GM21619 (cell line): ENCODE measurements around the gene ACD.

Experiments
- ATAC-seq: cut with Tn5 transposase; IDR thresholded peaks from one replicate; pipeline ENCODE4 v1.9.1; 2021; ENCODE audit not compliant: unreplicated experiment

The ACD gene

GRCh38 chr16:67662653-67663010 lies 2.6 kb upstream of the ACD start:
- no peak for ATAC-seq

GRCh38 chr16:67661886-67662652 lies 2.0 kb upstream of the ACD start:
- no peak for ATAC-seq

- ATAC-seq = no peak
These were observed 1.2 kb upstream of the ACD start for GRCh38 chr16:67661101-67661761.

GRCh38 chr16:67660564-67661028 lies 536 bp upstream of the ACD start, which contains the start of gene PARD6A:
TSS of gene PARD6A (plus strand) at chr16:67660960. CDS start at chr16:67661039, 79 bp downstream.
- ATAC-seq = peak; percentile 70

- no peak for ATAC-seq
These were observed 998 bp downstream of the ACD start for GRCh38 chr16:67658849-67659674.

- ATAC-seq = no peak
These were observed 2.1 kb downstream of the ACD start for GRCh38 chr16:67657751-67658518.

GRCh38 chr16:67657017-67657608 lies 2.9 kb downstream of the ACD start:
- ATAC-seq = no peak

- no peak for ATAC-seq
These were observed 3.6 kb downstream of the ACD start for GRCh38 chr16:67656344-67657016.

- no peak for ATAC-seq
These were observed 4.7 kb downstream of the ACD start for GRCh38 chr16:67655363-67655762.

GRCh38 chr16:67654403-67654911 lies 5.6 kb downstream of the ACD start:
- no peak for ATAC-seq

GRCh38 chr16:67653789-67654402 lies 6.2 kb downstream of the ACD start:
- no peak for ATAC-seq

- no peak for ATAC-seq
These were observed 6.8 kb downstream of the ACD start for GRCh38 chr16:67653128-67653788.

GRCh38 chr16:67652578-67653127 lies 7.4 kb downstream of the ACD start:
- ATAC-seq = no peak

- ATAC-seq = no peak
These were observed 8.2 kb downstream of the ACD start for GRCh38 chr16:67651847-67652246.

GRCh38 chr16:67651039-67651438 lies 9.0 kb downstream of the ACD start:
- no peak for ATAC-seq

GRCh38 chr16:67650023-67650422 lies 10.0 kb downstream of the ACD start:
- no peak for ATAC-seq

- ATAC-seq = no peak
These were observed 10.5 kb downstream of the ACD start for GRCh38 chr16:67649494-67649931.

GRCh38 chr16:67648764-67649407 lies 11.2 kb downstream of the ACD start:
- no peak for ATAC-seq
